H7 (cell line): Measurements from ENCODE around the gene ENTREP1. TPM values are rescaled to one million over a fixed set of nuclear protein-coding genes. Genes with fewer than 3 reads are reported as not detected.
"Not testable (repeated sequence)": the region's sequence is repeated elsewhere in the genome, so short reads cannot be mapped to it uniquely, and the experiment has no call there.

Source experiments
- DNase-seq: peaks from one replicate; pipeline ENCODE4 v3.0.0; 2012
- H3K27me3 ChIP-seq: 2 replicates; pipeline ENCODE4 v1.6.0; 2011; ENCODE audit warnings: mild to moderate bottlenecking, low read length; ENCODE audit not compliant: control insufficient read depth, insufficient read depth
- H3K36me3 ChIP-seq: replicated peaks from 2 replicates; pipeline ENCODE4 v1.5.1; 2011; ENCODE audit warnings: low read length; ENCODE audit not compliant: control insufficient read depth, insufficient read depth
- H3K4me3 ChIP-seq: 2 replicates; pipeline ENCODE4 v1.5.1; 2011; ENCODE audit warnings: low read depth, mild to moderate bottlenecking, control low read depth, low read length, moderate library complexity; ENCODE audit not compliant: insufficient read depth
- total RNA-seq: library from RNA; depleted of rRNA; stranded (reverse); fragments of >200 nt; shearing (Covaris generic); gene quantifications from 2 replicates; pipeline ENCODE4 v1.2.3, GENCODE V29; 2014; rRNA removed

Gene ENTREP1
- total RNA-seq, 1 experiment from 2014 or later: 8.6 TPM

GRCh38 chr9:69428017-69428785 is 103.2 kb downstream of the ENTREP1 start:
- no peak for DNase-seq
- Histone ChIP-seq H3K4me3 (no peak overlapping the region), H3K36me3 (no peaks in the 10 kb centered on the region), H3K27me3 (no peaks in the 10 kb centered on the region)

- Histone ChIP-seq H3K4me3 (no peak overlapping the region), H3K36me3 (no peaks in the 10 kb centered on the region), H3K27me3 (no peaks in the 10 kb centered on the region)
- no peak for DNase-seq
Observed at GRCh38 chr9:69429281-69429680, 104.3 kb downstream of the ENTREP1 start.

GRCh38 chr9:69430206-69430605 is 105.2 kb downstream of the ENTREP1 start:
- DNase-seq: no peak
- Histone ChIP-seq H3K36me3 (no peaks in the 10 kb centered on the region), H3K27me3 (no peaks in the 10 kb centered on the region), H3K4me3 (no peak overlapping the region)

- no peak for DNase-seq
- no peaks in the 10 kb centered on the region for H3K27me3 ChIP-seq
- no peak overlapping the region for H3K4me3 ChIP-seq
- H3K36me3 ChIP-seq: no peaks in the 10 kb centered on the region
Observed at GRCh38 chr9:69431203-69431602, 106.2 kb downstream of the ENTREP1 start.

- no peak for DNase-seq
- Histone ChIP-seq H3K27me3 (no peaks in the 10 kb centered on the region), H3K36me3 (no peaks in the 10 kb centered on the region), H3K4me3 (no peak overlapping the region)
Observed at GRCh38 chr9:69431777-69432176, 106.8 kb downstream of the ENTREP1 start.

GRCh38 chr9:69432623-69433022 is 107.6 kb downstream of the ENTREP1 start:
- DNase-seq: no peak
- Histone ChIP-seq H3K27me3 (no peaks in the 10 kb centered on the region), H3K4me3 (no peak overlapping the region), H3K36me3 (no peaks in the 10 kb centered on the region)

- Histone ChIP-seq H3K4me3 (no peak overlapping the region), H3K36me3 (no peaks in the 10 kb centered on the region), H3K27me3 (no peaks in the 10 kb centered on the region)
- no peak for DNase-seq
Observed at GRCh38 chr9:69433392-69433791, 108.4 kb downstream of the ENTREP1 start.

GRCh38 chr9:69433968-69434367 is 109.0 kb downstream of the ENTREP1 start:
- H3K27me3 ChIP-seq: no peaks in the 10 kb centered on the region
- DNase-seq: no peak
- no peak overlapping the region for H3K4me3 ChIP-seq
- H3K36me3 ChIP-seq: no peaks in the 10 kb centered on the region

GRCh38 chr9:69439654-69440053 is 114.6 kb downstream of the ENTREP1 start:
- H3K27me3 ChIP-seq, DNase-seq, H3K4me3 ChIP-seq, H3K36me3 ChIP-seq: not testable (repeated sequence)

GRCh38 chr9:69440254-69440955 is 115.4 kb downstream of the ENTREP1 start:
- DNase-seq, H3K27me3 ChIP-seq, H3K36me3 ChIP-seq, H3K4me3 ChIP-seq: not testable (repeated sequence)

Other genes with a start within 250 kb of the ENTREP1 start
- gene TJP2, start 150.9 kb upstream of the ENTREP1 start, total RNA-seq: 107 and 128 TPM in 2 replicates